Suprapubic skin (tissue), 4 donors: Measurements from ENCODE around the gene PEX13. TPM values are rescaled to one million over a fixed set of nuclear protein-coding genes. Genes with fewer than 3 reads are reported as not detected.
A peak's percentile ranks its signal among the peaks of the same experiment; 100 is the strongest.

Experiments used
- DNase-seq, 2 donors: peaks; one replicate each; pipeline ENCODE4 v3.0.0-alpha.2; 2019; ENCODE audit warnings: low spot score in 2 of 2
- H3K27ac ChIP-seq: fragments of 200-600 bp; sonication (generic); one replicate; pipeline ENCODE4 v1.5.1; 2019
- H3K27me3 ChIP-seq: fragments of 200-600 bp; sonication (generic); one replicate; pipeline ENCODE4 v1.5.1; 2019
- H3K36me3 ChIP-seq: fragments of 200-600 bp; sonication (generic); one replicate; pipeline ENCODE4 v1.5.1; 2019
- H3K4me1 ChIP-seq: fragments of 200-600 bp; sonication (generic); one replicate; pipeline ENCODE4 v1.5.1; 2019
- H3K4me3 ChIP-seq: fragments of 200-600 bp; sonication (generic); one replicate; pipeline ENCODE4 v1.5.1; 2019; ENCODE audit warnings: mild to moderate bottlenecking
- H3K9me3 ChIP-seq: fragments of 200-600 bp; sonication (generic); one replicate; pipeline ENCODE4 v1.5.1; 2019
- CTCF ChIP-seq, 2 donors: fragments of 200-600 bp in 1 of 2; fragments of 450-650 bp in 1 of 2; sonication (generic) in 1 of 2; IDR thresholded peaks; one replicate each; pipeline ENCODE4 v1.5.1; 2016 to 2019; ENCODE audit warnings: antibody characterized with exemption in 2 of 2, mild to moderate bottlenecking in 1 of 2, moderate library complexity in 1 of 2
- EP300 ChIP-seq: sonication (generic); formaldehyde crosslinking; IDR thresholded peaks from one replicate; pipeline ENCODE4 v1.6.1; 2017; ENCODE audit warnings: antibody characterized with exemption
- POLR2A ChIP-seq, 2 donors: fragments of 450-650 bp; IDR thresholded peaks; one replicate each; pipeline ENCODE4 v1.6.1; 2017; ENCODE audit warnings: antibody characterized with exemption in 2 of 2, mild to moderate bottlenecking in 2 of 2, moderate library complexity in 2 of 2
- POLR2AphosphoS5 ChIP-seq, 3 donors: sonication (generic); formaldehyde crosslinking; IDR thresholded peaks; one replicate each; pipeline ENCODE4 v1.6.1; 2017; ENCODE audit warnings: antibody characterized with exemption in 3 of 3
- WGBS: methylation state at CpG from one replicate; pipeline ENCODE4 v1.1.5; 2018; 5-methylcytosine and 5-hydroxymethylcytosine counted together
- total RNA-seq, 4 donors: library from RNA; depleted of rRNA; stranded (reverse); fragments of >200 nt; gene quantifications; one replicate each; pipeline ENCODE4 v1.1.0, GENCODE V29; 2016

PEX13 gene
- total RNA-seq, 4 donors from 2014 or later, result 29.5 to 39.2 (median 34.8) TPM

GRCh38 chr2:61017003-61017555, 441 bp upstream of the PEX13 start:
- peaks cover 2% of the 10 kb centered on the region for H3K9me3 ChIP-seq
- H3K4me1 ChIP-seq, result peaks cover 60% of the 10 kb centered on the region
- TF ChIP-seq POLR2AphosphoS5 (IDR thresholded peaks at IDR 0.05) (peak in 2 of 3 donors; percentile 24 to 57), POLR2A (IDR thresholded peaks at IDR 0.05) (no peak)
- DNase-seq, result peak; percentile 74 to 87
- H3K27me3 ChIP-seq, result no peaks in the 10 kb centered on the region
- peaks cover 11% of the 10 kb centered on the region for H3K36me3 ChIP-seq
- WGBS, result under 1% methylated on average over 23 of the region's 27 CpGs
- peak overlapping the region; percentile 91 for H3K27ac ChIP-seq
- H3K4me3 ChIP-seq, result peak overlapping the region; percentile 96

DNA sequence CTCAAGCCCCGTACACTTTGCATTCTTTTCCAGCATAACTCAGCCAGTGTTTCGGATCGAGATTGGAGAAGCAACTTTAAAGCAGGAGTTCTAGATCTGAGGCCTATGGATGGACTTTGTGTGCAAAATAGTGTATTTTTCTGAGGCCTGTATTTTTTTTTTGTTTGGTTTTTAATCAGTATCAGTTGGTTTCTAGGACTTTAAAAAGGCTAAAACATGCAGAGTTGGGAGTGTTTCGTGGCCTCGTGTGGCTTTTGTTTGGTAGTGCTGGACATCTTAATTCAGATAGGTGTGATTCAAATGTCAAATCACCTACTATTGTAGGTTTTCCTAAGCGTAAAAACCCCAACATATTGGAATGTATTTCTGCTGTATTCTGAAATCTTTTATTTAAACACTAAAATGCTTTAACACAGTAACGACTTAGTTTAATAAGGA, 817 bp downstream of the PEX13 start:
- Histone ChIP-seq H3K27ac (peak overlapping the region; percentile 91), H3K4me1 (peaks cover 52% of the 10 kb centered on the region), H3K36me3 (peaks cover 11% of the 10 kb centered on the region), H3K9me3 (peaks cover 3% of the 10 kb centered on the region), H3K4me3 (peak overlapping the region; percentile 96), H3K27me3 (no peaks in the 10 kb centered on the region)
- DNase-seq, result no peak
- 2% methylated on average over 7 of the region's 7 CpGs for WGBS
- TF ChIP-seq POLR2AphosphoS5 (IDR thresholded peaks at IDR 0.05) (no peak), CTCF (IDR thresholded peaks at IDR 0.05) (no peak), POLR2A (IDR thresholded peaks at IDR 0.05) (no peak), EP300 (no peak)

- H3K4me1 ChIP-seq, result peaks cover 50% of the 10 kb centered on the region
- H3K4me3 ChIP-seq, result peak overlapping the region; percentile 96
- DNase-seq, result no peak
- no peak overlapping the region for H3K27ac ChIP-seq
- TF ChIP-seq EP300, result no peak
- TF ChIP-seq POLR2A (IDR thresholded peaks at IDR 0.05), result no peak
- no peak for TF ChIP-seq CTCF (IDR thresholded peaks at IDR 0.05)
- TF ChIP-seq POLR2AphosphoS5 (IDR thresholded peaks at IDR 0.05), result no peak
- H3K9me3 ChIP-seq, result peaks cover 3% of the 10 kb centered on the region
- no peaks in the 10 kb centered on the region for H3K27me3 ChIP-seq
- peaks cover 12% of the 10 kb centered on the region for H3K36me3 ChIP-seq
- 30% methylated on average over 6 of the region's 6 CpGs for WGBS
Measured at GRCh38 chr2:61018798-61019197, 1.3 kb downstream of the PEX13 start.

DNA sequence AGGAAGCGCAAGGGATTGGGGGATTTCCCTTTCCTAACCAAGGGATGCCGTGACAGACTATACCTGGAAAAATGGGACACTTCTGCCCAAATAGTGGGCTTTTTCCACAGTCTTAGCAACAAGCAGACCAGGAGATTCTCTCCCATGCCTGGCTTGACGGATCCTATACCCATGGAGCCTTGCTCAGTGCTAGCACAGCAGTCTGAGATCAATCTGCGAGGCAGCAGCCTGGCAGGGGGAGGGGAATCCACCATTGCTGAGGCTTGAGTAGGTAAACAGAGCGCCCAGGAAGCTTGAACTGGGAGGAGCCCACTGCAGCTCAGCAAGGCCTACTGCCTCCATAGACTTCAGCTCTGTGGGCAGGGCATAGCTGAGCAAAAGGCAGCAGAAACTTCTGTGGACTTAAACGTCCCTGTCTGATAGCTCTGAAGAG, 3.7 kb downstream of the PEX13 start:
- Histone ChIP-seq H3K4me3 (no peak overlapping the region), H3K4me1 (peaks cover 27% of the 10 kb centered on the region), H3K36me3 (peaks cover 20% of the 10 kb centered on the region), H3K27ac (no peak overlapping the region), H3K27me3 (no peaks in the 10 kb centered on the region), H3K9me3 (peaks cover 3% of the 10 kb centered on the region)
- TF ChIP-seq POLR2A (IDR thresholded peaks at IDR 0.05) (no peak), POLR2AphosphoS5 (IDR thresholded peaks at IDR 0.05) (no peak), CTCF (IDR thresholded peaks at IDR 0.05) (no peak), EP300 (no peak)
- 86% methylated on average over 5 of the region's 6 CpGs for WGBS
- DNase-seq, result no peak

GRCh38 chr2:61023670-61024069, 6.2 kb downstream of the PEX13 start:
- TF ChIP-seq POLR2AphosphoS5 (IDR thresholded peaks at IDR 0.05) (no peak), CTCF (IDR thresholded peaks at IDR 0.05) (no peak), EP300 (no peak), POLR2A (IDR thresholded peaks at IDR 0.05) (no peak)
- H3K9me3 ChIP-seq, result peaks cover 3% of the 10 kb centered on the region
- peaks cover 19% of the 10 kb centered on the region for H3K4me1 ChIP-seq
- H3K36me3 ChIP-seq, result peaks cover 20% of the 10 kb centered on the region
- no peaks in the 10 kb centered on the region for H3K27me3 ChIP-seq
- no peak overlapping the region for H3K4me3 ChIP-seq
- no peak for DNase-seq
- no peak overlapping the region for H3K27ac ChIP-seq
- 94% methylated on average over 4 of the region's 4 CpGs for WGBS
